ENCODE data around the gene ZNF33B. TPM values are rescaled to one million over a fixed set of nuclear protein-coding genes. Genes with fewer than 3 reads are reported as not detected.

ZNF33B gene
- total and polyA plus RNA-seq, 9 of the 15 experiments (the other 6 are each of a cell fraction or from before 2014, with no cell fraction given): 6.9 to 23.9 (median 15.4) TPM

DNA sequence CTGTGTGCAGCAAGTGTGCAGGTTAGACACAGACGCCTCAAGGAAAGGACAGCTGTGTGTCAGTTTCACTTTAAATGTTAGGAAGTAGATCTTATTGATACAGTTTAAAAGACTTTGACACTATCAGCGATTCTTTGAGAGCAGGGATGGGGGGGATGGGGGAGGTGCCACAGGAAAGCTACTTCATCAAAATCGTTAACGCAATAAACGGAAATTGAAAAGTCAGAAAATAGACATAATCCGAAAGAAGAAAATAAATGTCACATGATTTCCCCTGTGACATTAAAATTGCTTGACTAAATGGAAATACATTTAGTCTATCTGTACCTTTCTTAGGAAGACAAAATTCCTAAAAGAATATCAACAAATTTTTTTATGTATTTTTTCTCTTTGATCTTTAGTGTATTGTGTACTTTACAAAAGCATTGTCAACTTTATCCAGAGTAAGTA, 476 bp upstream of the ZNF33B start (continued):
- TF ChIP-seq, protein P1, sequence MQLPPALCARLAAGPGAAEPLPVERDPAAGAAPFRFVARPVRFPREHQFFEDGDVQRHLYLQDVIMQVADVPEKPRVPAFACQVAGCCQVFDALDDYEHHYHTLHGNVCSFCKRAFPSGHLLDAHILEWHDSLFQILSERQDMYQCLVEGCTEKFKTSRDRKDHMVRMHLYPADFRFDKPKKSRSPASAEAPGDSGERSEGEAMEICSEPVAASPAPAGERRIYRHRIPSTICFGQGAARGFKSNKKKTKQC (CRISPR knock-in tag; IDR thresholded peaks at IDR 0.05): no peak
- TF ChIP-seq, protein P2, sequence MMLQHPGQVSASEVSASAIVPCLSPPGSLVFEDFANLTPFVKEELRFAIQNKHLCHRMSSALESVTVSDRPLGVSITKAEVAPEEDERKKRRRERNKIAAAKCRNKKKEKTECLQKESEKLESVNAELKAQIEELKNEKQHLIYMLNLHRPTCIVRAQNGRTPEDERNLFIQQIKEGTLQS (IDR thresholded peaks at IDR 0.05): no peak
- TF ChIP-seq, protein P2 (CRISPR knock-in tag; conservative IDR thresholded peaks at IDR 0.05): no peak
- TF ChIP-seq CEBPB (tag; IDR thresholded peaks at IDR 0.05): no peak
- 0 out of 4 replicates have a peak, but pooled peaks of 1 of the 2 experiments have one; percentile 6 for TF ChIP-seq ARNT (IDR thresholded peaks at IDR 0.05)

DNA sequence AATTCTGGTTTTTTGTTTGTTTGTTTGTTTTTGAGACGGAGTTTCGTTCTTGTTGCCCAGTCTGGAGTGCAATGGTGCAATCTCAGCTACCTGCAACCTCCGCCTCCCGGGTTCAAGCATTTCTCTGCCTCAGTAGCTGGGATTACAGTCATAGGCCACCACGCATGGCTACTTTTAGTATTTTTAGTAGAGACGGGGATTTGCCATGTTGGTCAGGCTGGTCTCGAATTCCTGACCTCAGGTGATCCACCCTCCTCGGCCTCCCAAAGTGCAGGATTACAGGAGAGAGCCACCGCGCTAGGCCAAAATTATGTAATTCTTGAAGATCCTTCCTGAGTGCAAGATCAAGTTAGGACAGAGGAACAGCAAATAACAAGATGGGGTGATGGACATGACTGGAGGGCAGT, 719 bp downstream of the ZNF33B start:
- peak overlapping the region; percentile 77 for H3K4me3 ChIP-seq
- ATAC-seq: peak; percentile 3
- H3K36me3 ChIP-seq (ENCODE audit: control insufficient read depth, insufficient read depth, low read length): peaks cover 4% of the 10 kb centered on the region; the same call in 2 of the 3 replicates
- H3K79me2 ChIP-seq (ENCODE audit: control insufficient read depth, insufficient read depth, low read length): peaks cover 35% of the 10 kb centered on the region; the same call in 2 of the 3 replicates
- peaks cover 9 to 23% of the 10 kb centered on the region in 2 experiments; a peak in 4 of 5 replicates for H3K4me1 ChIP-seq (replicated peaks in 1 of 2; ENCODE audit: control insufficient read depth in 2 of 2, insufficient read depth in 2 of 2, low read length in 2 of 2)
- in situ Hi-C loops (cut with MboI): no loop called here
- peak overlapping the region; percentile 78 to 94 for H3K9ac ChIP-seq (ENCODE audit: insufficient read depth in 1 of 2, low read depth in 2 of 2, low read length in 2 of 2)
- no peaks in the 10 kb centered on the region for H4K20me1 ChIP-seq (replicated peaks; ENCODE audit: control insufficient read depth, insufficient read depth, low read length)
- 8% methylated on average over 10 of the region's 10 CpGs for WGBS (ENCODE audit: insufficient coverage, low coverage, missing lambda C conversion rate)
- no peaks in the 10 kb centered on the region for H3K27me3 ChIP-seq (ENCODE audit: control insufficient read depth in 2 of 2, insufficient read depth in 2 of 2, low read length in 2 of 2)
- H3K9me1 ChIP-seq (ENCODE audit: control insufficient read depth, insufficient read depth, low read length): no peaks in the 10 kb centered on the region
- H3K9me3 ChIP-seq (replicated peaks; ENCODE audit: control insufficient read depth, insufficient read depth, low read depth, low read length): no peaks in the 10 kb centered on the region
- DNase-seq (ENCODE audit: extremely low read depth in 1 of 4, low spot score in 3 of 4): no peak
- no peak for FAIRE-seq
- H3K27ac ChIP-seq (ENCODE audit: extremely low read depth, low read depth, low read length): peak overlapping the region; percentile 92
- peak overlapping the region; percentile 97 for H3K4me2 ChIP-seq (ENCODE audit: insufficient read depth, low read length)
- intact Hi-C loops (cut with micrococcal nuclease): loop anchor here (2.0 to 10.0 kb wide), 3 partner anchors 85 to 273 kb away; partner anchors contain the start of gene BMS1
- ChIA-PET POLR2A (interaction anchor here (1.5 to 1.7 kb wide), 2 partner anchors 8 to 17 kb away, joined by 4 read pairs; no protein-coding TSS in a partner anchor), CTCF (ENCODE audit: low intra/inter-chr PET ratio) (no interaction called here)
- H2AFZ ChIP-seq (ENCODE audit: low read depth, low read length): peak overlapping the region; percentile 96
- BruUV-seq (replicated peaks): no TSS peak
- no peak for TF ChIP-seq FOS (IDR thresholded peaks at IDR 0.05; ENCODE audit: extremely low read depth, insufficient read length)
- no peak for TF ChIP-seq ZNF174 (CRISPR knock-in tag; IDR thresholded peaks at IDR 0.05)
- no peak for TF ChIP-seq GTF2E2 (tag; IDR thresholded peaks at IDR 0.05)
- TF ChIP-seq MTF1 (CRISPR knock-in tag; IDR thresholded peaks at IDR 0.05; ENCODE audit: borderline replicate concordance): no peak
- TF ChIP-seq, protein P3, sequence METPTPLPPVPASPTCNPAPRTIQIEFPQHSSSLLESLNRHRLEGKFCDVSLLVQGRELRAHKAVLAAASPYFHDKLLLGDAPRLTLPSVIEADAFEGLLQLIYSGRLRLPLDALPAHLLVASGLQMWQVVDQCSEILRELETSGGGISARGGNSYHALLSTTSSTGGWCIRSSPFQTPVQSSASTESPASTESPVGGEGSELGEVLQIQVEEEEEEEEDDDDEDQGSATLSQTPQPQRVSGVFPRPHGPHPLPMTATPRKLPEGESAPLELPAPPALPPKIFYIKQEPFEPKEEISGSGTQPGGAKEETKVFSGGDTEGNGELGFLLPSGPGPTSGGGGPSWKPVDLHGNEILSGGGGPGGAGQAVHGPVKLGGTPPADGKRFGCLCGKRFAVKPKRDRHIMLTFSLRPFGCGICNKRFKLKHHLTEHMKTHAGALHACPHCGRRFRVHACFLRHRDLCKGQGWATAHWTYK (CRISPR knock-in tag; IDR thresholded peaks at IDR 0.05): 0 out of 2 replicates have a peak, but pooled peaks have one; percentile 32
- TF ChIP-seq, protein P4, sequence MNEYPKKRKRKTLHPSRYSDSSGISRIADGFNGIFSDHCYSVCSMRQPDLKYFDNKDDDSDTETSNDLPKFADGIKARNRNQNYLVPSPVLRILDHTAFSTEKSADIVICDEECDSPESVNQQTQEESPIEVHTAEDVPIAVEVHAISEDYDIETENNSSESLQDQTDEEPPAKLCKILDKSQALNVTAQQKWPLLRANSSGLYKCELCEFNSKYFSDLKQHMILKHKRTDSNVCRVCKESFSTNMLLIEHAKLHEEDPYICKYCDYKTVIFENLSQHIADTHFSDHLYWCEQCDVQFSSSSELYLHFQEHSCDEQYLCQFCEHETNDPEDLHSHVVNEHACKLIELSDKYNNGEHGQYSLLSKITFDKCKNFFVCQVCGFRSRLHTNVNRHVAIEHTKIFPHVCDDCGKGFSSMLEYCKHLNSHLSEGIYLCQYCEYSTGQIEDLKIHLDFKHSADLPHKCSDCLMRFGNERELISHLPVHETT (CRISPR knock-in tag; conservative IDR thresholded peaks at IDR 0.05 in 1 of 2, IDR thresholded peaks at IDR 0.05 in 1 of 2): peak in 1 of 2 experiments; percentile 45; a peak in 1 of 4 replicates
- TF ChIP-seq CEBPB (tag; IDR thresholded peaks at IDR 0.05): peak; percentile 64; the same call in 1 of the 2 replicates
- peak in 1 of 2 experiments; percentile 58; a peak in 1 of 4 replicates for TF ChIP-seq ARNT (IDR thresholded peaks at IDR 0.05)
- TF ChIP-seq DMBX1 (CRISPR knock-in tag; IDR thresholded peaks at IDR 0.05; ENCODE audit: borderline replicate concordance): no peak; the same call in 1 of the 2 replicates
